ENCODE measurements around the gene LMLN.

DNA sequence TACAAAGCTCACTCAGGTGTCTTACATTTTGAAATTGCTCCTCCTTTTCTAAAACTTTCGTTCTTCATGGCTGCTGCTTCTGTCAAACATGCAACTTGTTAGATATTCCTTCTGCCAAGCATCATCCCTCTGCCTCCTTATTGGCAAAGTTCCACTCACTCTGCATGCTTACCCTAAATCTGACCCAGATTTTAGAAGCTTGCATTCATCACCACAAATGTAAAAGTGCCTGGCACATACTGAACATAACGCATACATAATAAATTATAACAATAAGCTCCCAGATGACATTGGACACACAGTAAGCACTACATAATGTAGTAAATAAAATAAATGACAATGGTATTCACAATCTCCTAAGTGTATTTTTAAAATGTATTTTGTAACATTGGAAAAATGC, 107.4 kb downstream of the LMLN start:
- TF ChIP-seq, protein P1, sequence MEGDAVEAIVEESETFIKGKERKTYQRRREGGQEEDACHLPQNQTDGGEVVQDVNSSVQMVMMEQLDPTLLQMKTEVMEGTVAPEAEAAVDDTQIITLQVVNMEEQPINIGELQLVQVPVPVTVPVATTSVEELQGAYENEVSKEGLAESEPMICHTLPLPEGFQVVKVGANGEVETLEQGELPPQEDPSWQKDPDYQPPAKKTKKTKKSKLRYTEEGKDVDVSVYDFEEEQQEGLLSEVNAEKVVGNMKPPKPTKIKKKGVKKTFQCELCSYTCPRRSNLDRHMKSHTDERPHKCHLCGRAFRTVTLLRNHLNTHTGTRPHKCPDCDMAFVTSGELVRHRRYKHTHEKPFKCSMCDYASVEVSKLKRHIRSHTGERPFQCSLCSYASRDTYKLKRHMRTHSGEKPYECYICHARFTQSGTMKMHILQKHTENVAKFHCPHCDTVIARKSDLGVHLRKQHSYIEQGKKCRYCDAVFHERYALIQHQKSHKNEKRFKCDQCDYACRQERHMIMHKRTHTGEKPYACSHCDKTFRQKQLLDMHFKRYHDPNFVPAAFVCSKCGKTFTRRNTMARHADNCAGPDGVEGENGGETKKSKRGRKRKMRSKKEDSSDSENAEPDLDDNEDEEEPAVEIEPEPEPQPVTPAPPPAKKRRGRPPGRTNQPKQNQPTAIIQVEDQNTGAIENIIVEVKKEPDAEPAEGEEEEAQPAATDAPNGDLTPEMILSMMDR (conservative IDR thresholded peaks at IDR 0.05 in 1 of 2, IDR thresholded peaks at IDR 0.05 in 1 of 2; ENCODE audit: low read depth in 1 of 2, low read length in 2 of 2), result no peak
- no peak for TF ChIP-seq EZH2 (IDR thresholded peaks at IDR 0.05; ENCODE audit: low read length, missing control alignments)

Measured in fibroblast of lung (primary cell).